GM20000 (cell line): ENCODE measurements around the gene SRP72.
A peak's percentile ranks its signal among the peaks of the same experiment; 100 is the strongest.

Experiments
- DNase-seq: peaks from one replicate; pipeline ENCODE4 v3.0.0; 2012; ENCODE audit warnings: low spot score
- CTCF ChIP-seq: IDR thresholded peaks from 2 replicates; pipeline ENCODE4 v1.5.1; 2012; ENCODE audit warnings: mild to moderate bottlenecking, control low read depth; ENCODE audit errors: extremely low read depth, missing control alignments

SRP72 gene

DNA sequence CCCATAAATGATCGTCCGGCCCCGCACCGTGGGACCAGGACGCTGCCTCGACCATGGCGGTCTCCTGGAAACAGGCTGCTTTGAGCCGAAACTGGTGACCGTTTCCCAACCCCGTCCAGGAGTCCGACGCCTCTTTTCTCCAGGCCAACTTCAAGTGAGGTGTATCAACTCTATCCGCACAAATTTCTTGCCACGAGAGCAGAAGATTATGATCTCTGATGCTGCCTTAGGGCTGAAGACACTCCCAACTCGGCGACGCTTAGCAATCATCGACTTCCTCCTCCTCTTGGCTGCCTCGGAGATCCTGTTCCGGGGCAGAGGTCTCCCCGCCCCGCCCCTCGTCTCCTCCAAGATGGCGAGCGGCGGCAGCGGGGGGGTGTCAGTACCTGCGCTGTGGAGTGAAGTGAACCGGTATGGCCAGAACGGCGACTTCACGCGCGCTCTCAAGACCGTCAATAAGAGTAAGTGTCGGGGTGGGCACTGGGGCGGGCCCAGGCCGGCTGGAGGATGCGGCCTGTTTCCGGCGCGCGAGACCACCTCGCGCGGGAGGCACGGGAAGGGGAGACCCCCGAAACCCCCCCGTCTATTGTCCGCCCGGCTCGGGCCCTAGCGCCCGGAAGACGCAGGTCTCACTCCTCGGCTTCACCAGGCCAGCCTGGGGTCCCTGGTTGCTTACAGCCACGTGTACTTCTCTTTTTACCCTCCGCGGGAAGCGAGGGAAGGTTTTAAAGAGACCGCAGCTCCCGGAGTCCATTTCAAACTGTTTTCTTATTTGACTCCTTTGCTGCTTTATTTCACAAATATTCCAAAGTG is at the start of gene SRP72:
Gene SRP72, plus strand, starts transcription at position 334 of the 813 bp plus-strand sequence. Its CDS starts 19 bp downstream, at position 353.
- peak; percentile 90 for DNase-seq

GRCh38 chr4:56424176-56424575 is 43.2 kb upstream of the SRP72 start:
- no peak for TF ChIP-seq CTCF
- no peak for DNase-seq

More for the DNA sequence above, at the start of gene SRP72:
- no peak for TF ChIP-seq CTCF

- peak; percentile 55 for TF ChIP-seq CTCF
- peak; percentile 32 for DNase-seq
Measured at GRCh38 chr4:56424697-56425514, 42.5 kb upstream of the SRP72 start.

DNA sequence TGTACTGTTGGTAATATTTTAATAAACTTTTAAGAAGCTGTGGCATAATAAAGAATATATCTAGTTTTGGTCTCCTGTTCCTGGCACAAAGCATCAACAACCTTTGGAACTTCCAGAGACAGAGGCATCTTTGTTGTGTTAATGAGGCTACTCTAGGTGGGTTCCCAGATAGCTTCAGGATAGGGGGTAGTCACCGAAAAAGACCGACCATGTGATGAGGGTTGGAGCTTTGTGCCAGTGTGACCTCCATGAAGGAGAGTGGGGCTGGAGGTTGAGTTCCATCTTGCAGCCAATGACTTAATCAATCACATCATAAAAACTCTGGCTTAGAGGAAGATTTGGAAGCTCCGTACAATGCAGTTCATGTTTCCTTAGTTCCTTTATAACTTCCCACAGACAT is 41.9 kb upstream of the SRP72 start:
- no peak for TF ChIP-seq CTCF

GRCh38 chr4:56426273-56426672 is 41.1 kb upstream of the SRP72 start:
- TF ChIP-seq CTCF: no peak
- peak; percentile 16 for DNase-seq

More for the DNA sequence above, 41.9 kb upstream of the SRP72 start:
- DNase-seq: no peak

DNA sequence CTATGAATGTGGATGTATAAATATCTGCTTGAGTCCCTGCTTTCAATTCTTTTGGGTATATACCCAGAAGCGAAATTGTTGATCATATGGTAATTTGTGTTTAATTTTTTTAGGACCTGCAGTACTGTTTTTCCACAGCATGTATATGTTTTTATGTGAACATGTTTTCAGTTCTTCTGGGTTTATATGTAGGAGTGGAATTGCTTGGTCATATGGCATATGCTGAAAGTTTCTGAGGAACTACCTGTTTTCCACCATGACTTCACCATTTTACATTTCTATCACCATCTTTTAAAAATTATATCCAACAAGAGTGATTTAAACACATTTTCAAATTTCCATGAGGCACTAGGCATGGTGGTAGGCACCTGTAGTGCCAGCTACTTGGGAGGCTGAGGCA is 40.2 kb upstream of the SRP72 start:
- no peak for TF ChIP-seq CTCF

GRCh38 chr4:56430203-56430602 is 37.2 kb upstream of the SRP72 start:
- DNase-seq: no peak
- TF ChIP-seq CTCF: no peak

More for the DNA sequence above, 40.2 kb upstream of the SRP72 start:
- DNase-seq: no peak
